GM18511 (cell line): ENCODE data around the gene FAM162A.

Source experiments
- ATAC-seq: cut with Tn5 transposase; IDR thresholded peaks from one replicate; pipeline ENCODE4 v1.9.1; 2021; ENCODE audit warnings: mild to moderate bottlenecking, moderate library complexity; ENCODE audit not compliant: unreplicated experiment

FAM162A gene, protein sequence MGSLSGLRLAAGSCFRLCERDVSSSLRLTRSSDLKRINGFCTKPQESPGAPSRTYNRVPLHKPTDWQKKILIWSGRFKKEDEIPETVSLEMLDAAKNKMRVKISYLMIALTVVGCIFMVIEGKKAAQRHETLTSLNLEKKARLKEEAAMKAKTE

DNA sequence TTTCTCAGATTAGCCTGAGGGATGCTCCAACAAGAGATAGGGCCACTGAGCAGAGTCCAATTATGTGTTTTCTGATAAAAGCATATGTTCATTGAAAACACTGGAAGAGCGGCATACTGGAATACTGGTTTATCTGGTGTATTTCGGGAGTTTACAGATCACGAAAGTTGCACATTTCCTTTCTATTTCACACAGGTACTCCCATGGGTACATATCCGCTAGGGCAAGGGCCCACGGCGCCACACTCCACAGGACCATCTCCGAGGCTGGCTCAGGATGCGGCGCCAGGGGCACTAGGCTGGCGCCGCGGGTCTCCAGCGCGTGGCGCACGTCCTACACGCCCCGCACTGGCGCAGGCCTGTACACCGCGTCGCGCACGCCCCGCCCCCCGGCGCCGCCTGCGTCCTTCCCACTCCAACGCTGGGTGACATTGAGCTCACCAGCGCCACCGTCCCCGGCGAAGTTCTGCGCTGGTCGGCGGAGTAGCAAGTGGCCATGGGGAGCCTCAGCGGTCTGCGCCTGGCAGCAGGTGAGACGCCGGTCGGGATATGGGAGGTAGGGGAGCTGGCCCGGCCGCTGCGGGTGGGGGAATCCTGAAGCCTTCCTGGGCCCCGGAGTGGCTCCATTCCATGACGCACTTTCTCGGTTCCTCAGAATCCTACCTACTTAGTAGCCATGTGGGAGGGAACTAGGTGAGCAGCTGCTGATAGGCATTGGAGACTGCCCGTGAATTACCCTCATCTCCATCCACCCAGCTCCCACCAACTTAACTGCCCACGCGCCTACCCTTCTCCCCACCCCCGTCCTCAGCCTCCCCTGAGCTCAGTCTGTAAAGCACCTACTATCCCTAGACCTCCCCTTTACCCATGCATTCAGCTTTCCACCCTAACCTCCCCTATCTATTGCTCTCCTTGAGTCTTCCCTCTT lies at the start of gene FAM162A:
TSS of gene FAM162A (plus strand) at position 412 of the 927 bp plus-strand sequence. CDS start at position 496, 84 bp downstream.
- peak; percentile 89 for ATAC-seq

DNA sequence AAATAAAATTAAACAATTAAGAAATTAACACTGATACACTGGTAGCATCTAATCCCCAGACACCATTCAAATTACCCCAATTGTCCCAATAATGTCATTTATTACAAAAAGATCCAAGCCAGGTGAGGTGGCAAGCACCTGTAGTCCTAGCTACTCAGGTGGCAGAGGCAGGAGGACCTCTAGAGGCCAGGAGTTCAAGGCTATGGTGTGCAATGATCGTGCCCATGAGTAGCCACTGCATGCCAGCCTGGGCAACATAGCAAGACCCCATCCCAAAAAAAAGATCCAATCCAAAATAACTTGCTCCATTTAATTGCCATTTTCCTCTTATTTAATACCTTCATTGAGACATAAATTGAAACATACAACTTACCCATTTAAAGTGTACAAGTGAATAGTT lies 41.2 kb upstream of the FAM162A start:
- ATAC-seq = no peak

DNA sequence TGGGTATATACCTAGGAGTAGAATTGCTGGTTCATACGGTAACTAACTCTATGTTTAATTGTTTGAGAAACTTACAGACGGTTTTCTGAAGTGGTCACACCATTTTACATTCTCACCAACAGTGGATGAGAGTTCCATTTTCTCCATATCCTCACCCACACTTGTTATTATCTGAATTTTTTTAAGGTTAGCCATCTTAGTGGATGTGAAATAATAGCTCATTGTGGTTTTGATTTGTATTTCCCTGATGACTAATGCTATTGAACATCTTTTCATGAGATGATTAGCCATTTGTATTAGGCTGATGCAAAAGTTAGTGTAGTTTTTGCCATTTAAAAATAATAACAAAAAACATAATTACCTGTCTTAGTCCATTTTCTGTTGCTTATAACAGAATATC lies 40.3 kb upstream of the FAM162A start:
- no peak for ATAC-seq

DNA sequence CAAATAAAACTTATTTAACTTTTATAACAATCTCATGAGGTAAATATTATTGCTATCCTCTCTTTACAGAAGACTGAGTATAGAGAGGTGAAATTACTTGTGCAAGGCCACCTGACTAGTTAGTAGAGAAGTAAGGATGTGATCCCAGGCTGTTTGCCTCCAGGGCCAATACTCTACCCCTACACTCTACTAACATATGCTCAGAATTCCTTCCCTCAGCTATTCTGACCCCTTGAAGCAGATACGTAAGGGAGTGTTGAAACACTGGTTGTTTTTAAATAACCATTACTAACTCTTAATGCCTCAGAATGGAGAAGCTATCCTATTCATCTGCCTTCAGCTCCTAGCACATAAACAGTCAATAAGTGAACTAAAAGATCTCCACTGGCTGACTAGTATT lies 34.8 kb upstream of the FAM162A start:
- ATAC-seq = no peak

DNA sequence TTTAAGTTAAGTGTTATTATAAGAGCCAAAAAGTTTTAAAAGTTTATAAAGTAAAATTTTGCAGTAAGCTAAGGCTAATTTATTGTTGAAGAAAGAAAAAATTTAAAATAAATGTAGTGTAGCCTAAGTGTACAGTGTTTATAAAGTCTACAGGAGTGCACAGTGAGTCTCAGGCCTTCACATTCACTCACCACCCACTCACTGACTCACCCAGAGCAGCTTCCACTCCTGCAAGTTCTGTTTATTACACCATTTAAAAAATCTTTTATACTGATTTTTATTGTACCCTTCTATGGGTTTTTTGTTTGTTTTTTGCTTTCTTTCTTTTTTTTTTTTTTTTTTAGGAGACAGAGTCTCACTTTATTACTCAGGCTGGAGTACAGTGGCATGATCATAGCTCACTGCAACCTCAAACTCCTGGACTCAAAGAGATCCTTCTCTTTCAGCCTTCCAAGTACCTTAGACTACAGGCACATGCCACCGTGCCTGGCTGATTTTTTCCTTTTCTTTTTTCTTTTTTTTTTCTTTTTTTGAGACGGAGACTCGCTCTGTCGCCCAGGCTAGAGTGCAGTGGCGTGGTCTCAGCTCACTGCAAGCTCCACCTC lies 33.1 kb upstream of the FAM162A start:
- ATAC-seq = no peak

DNA sequence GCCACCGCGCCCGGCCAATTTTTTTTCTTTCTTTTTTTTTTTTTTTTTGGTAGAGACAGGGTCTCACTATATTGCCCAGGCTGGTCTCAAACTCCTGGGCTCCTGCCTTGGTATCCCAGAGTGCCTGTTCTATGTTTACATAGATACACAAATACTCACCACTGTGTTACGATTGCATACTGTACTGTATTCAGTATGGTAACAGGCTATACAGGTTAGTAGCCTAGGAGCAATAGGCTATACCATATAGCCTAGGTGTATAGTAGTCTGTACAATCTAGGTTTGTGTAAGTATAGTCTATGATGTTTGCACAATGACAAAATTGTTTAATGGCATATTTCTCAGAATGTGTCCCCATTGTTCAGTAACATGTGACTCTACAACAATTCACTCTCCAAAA lies 32.4 kb upstream of the FAM162A start:
- ATAC-seq = no peak

DNA sequence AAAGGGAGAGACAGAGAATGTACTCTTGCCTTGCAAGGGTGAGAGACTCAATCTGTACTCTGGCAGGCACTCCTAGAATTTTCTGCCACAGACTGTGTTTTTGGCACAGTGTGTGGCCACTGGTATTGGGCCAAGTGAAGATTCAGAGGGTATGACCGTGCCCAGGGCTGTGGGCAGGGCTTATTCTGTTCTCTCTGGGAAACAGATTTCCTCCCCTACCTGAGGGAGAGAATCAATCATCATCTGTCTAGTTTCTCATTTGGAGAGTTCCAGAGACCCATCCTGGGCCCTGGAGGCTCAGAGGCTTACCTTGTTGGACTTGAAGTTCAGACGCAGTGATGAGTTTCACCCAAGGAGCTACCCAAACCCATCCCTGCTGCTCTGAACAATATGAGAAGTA lies 30.8 kb upstream of the FAM162A start:
- ATAC-seq = no peak

DNA sequence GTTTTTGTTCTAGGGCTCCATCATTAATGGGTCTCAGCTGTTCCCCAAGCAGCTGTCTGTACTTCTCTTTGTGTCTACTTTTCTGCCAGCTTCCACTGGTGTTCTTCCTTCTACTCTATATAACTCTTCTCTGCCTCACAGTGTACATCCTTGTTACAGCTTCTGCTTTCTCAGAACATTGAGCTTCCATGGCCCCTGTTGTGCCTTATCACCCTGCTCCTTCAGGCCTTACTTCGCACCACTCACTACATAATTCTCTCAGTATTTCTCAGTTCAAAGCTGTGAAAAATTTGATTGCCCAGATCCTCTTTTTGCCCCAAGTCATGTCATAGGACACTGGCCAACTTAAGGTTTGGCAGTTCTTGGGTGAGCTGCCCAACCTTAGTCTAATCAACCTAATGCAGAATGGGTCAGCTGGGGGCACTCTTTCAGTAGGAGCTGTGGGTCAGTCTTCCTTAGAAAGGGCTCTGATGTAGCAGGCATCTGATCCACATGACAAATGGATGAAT lies 30.0 kb upstream of the FAM162A start:
- no peak for ATAC-seq

DNA sequence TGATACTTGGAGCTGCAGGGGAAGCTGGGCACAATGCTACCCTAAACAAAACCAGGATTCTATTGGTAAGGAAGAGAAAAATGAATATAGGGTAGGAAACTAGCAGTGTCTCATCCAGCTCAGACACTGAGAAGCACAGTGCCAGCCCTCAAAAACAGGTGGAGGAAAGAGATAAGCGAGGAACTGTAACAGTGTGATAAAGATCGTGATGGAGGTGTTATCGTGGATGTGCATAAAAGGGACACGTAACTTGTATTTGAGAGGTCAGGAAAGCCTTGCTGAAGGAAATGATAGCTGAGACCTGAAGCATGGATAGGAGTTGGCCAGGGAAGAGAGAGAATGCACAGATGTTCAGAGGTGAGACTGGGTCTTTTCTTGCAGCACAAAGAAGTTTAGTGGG lies 28.4 kb upstream of the FAM162A start:
- ATAC-seq = no peak

DNA sequence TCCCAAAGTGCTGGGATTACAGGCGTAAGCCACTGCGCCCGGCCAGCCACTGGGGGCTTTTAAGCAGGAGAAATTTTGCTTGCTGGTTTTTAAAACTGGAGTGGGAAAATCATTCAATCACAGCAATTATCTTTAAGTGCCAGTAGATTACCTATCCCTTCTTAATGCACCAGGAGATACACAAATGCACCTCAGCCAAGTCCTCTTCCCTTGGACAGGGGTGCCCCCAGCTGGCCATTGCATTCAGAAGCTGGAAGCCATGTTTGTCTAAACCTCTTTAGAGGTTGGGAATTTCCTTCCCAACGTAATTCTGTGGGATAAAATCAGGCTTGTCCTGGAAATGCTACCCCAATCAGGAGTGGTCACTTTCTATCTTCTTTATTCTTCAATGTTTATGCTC lies 27.6 kb upstream of the FAM162A start:
- ATAC-seq = no peak

DNA sequence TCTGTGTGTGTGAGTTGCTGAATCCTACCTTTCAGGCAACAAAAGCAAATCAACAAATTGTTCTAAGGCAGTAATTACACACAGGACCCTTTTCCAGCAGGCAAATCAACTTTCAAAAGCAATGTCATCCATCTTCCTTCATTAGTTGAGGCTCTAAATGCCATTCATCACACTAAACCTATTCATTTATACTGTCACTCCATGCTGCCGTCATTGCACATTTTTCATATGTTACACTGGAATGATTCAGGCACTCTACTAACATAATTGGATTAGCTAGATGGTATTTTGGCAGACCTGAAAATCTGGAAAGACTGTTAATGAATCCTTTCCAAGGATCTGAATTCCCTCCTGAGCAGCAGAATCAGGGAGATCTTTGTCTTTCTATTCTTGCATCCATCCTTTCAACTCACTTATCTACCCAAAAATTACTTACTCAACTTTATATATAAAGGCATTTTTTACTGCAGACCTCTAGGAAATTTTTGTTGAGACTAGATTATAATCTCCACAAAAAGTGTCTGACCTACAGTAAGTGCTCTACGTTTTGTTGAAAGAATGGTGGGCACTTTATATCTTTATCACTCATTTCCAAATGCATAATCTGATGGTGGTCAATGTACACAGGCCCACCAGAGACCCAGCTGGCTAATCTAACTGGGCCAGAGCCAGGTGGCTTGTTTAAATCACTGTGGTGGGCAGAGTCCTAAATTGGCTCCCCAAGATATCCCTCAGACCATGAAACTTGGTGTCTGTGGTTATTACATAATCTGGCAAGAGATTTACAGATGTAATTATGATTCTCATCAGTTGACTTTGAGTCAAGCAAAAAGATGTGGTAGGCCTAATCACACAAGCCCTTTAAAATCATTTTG lies 25.9 kb upstream of the FAM162A start:
- ATAC-seq = no peak

DNA sequence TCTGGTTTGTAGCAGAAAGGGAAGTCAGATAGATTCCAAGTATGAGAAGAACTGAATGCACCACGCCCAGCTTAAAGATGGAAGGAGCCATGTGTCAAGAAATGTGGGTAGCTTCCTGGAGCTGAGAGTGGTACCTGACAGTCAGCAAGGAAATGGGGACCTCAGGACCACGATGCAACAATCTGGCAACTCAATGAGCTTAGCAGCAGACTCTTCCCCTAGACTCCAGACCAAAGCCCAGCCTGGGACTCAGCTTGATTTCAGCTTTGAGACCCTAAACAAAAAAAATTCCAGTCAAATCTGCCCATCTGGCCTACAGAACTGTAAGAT lies 25.3 kb upstream of the FAM162A start:
- ATAC-seq = no peak

DNA sequence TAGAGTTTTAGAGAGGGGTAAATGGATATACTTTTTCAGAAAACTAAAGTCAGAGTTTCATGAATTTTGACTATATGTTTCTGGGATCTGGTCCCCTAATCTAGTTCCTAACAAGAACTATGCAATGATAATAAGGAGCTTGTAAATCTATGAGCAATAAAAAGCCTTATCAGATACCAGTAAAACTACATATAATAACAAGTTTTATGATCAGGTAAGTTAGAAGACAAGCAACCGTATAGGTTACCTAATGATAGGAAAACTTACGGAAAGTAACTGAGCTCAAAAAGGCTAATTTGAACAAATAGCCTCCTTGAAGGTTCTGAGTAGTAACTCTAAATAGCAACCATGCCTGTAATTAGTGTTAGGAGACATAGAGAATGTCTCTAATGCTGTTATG lies 22.0 kb upstream of the FAM162A start:
- ATAC-seq = no peak

DNA sequence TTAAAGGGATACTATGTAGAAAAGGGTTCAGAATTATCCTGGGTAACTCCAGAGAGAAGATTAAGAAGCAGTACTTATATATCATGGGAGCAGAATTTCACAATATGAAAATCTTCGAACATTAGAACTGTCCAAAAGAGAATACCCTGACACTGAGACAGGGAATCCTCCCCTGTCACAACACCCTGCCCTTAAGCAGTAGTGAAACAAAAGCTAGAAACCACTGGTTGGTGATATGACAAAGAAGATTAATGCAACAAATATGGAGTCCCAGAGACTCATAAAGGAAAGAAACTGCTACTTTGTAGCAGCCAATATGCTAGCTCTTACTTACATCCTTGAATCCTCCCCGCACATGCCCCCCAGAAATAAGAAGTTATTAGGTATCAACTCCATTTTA lies 19.5 kb upstream of the FAM162A start:
- ATAC-seq = no peak

DNA sequence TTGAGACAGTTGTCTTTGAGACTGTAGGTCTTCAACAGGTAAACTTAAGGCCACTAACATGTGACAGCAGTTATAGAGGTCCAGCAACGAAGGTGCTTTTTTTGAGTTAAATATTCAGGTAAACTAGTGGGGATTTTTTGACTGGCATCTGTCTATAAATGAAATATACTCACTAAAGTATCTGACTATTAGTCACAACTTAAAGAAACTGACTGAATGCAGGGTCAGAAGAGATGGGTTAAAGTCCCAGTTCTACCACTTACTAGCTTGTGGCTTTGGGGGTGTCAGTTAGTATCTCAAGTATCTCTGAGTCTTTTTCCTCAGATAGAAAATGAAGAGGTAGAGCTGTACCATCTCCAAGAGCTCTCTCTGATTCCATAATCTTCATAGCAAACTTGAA lies 18.9 kb upstream of the FAM162A start:
- peak; percentile 71 for ATAC-seq

DNA sequence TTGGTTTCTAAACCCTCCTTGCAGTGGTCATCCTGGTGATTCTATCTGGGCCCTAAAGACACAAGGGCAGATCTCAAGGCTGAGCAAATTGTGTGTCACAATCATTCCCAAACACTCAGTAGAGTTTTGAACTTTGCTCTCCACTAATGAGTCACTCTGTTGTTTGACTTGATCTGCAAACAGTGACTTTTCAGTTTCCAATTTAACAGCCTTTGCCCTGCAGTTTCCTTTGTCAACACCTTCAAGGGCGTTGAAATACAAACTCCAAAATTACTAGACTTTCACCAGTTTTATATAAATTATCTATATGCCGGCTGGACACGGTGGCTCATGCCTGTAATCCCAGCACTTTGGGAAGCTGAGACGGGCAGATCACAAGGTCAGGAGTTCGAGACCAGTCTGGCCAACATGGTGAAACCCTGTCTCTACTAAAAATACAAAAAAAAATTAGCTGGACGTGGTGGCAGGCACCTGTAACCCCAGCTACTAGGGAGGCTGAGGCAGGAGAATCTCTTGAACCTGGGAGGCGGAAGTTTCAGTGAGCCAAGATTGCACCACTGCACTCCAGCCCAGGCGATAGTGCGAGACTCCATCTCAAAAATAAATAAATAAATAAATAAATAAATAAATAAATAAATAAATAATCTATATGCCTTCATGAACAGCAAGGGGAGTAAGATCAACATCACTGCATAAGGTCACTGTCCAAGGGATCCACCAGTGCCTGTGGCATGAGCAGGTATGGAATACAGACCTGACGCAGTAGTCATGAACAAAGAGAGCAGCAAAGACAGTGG lies 18.2 kb upstream of the FAM162A start:
- ATAC-seq = peak; percentile 92

DNA sequence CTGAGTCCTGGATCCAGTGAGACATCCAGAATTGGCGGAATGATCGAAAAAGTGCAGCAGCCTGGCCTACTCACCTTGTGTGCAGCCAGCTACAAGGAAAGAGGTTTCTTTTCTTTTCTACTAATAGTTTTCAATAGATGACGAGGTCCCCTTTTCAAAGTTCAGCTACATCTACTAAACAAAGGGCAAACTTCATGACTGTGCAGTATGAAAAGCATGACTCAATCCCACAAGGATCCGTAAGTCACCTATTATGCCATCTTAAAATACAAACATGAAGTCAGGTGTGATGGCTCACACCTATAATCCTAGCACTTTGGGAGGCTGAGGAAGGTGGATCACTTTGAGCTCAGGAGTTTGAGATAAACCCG lies 17.6 kb upstream of the FAM162A start:
- no peak for ATAC-seq

DNA sequence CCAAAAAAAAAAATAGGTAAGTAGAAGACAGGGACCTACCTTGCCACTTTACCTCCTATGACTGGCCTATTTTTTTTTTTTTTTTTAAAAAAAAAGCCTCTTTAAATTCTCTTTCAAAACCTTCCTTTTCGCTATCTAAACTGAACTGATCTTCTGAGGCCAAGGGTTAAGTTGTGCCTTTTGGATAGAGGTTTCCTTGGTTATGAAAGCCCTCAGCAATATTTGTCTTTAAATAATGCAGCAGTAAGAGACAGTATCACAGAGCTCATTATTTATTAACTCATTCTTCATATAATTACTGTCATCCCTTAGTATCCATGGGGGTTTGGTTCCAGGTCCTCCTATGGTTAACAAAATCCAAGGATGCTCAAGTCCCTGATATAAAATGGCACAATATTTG lies 9.9 kb upstream of the FAM162A start:
- ATAC-seq = no peak

DNA sequence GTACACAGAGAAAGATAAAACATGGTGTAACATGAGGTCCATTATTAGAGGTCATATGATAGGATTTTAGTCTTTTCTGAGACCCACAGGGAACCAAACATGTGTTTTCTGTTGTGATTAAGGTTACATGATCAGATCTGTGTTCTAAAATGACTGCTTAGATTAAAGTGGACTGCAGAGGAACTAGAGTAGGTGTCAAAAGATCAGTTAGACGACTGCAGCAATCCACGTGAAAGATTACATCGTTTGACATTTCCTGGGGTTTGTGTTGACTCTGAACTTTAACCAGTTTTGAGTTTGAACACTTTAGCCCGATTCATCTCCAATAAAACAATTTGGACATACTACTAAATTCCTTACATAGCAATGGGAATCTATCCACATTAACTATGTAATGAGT lies 6.0 kb upstream of the FAM162A start:
- no peak for ATAC-seq
